Measurements from ENCODE around the gene TARP.

TARP gene

GRCh38 chr7:38273286-38273995 lies at the start of gene TARP:
TARP (minus strand) TSS chr7:38273636.
- no peak within 1 kb of the TSS for H3K27ac ChIP-seq (ENCODE audit: low read length)
- H3K4me3 ChIP-seq (ENCODE audit: low read length) = no peak within 1 kb of the TSS
- H4K20me1 ChIP-seq (ENCODE audit: insufficient read depth, low read length) = no peaks in the 10 kb centered on the region
- no peaks in the 10 kb centered on the region for H3K79me2 ChIP-seq (ENCODE audit: low read length)
- peaks cover 7% of the 10 kb centered on the region for H3K4me1 ChIP-seq (ENCODE audit: low read length)
- H3K27me3 ChIP-seq (ENCODE audit: low read depth, low read length) = 0 out of 2 replicates have a peak, but pooled peaks cover 1% of the 10 kb centered on the region
- no peak within 1 kb of the TSS for H2AFZ ChIP-seq (ENCODE audit: low read depth, low read length)
- H3K9ac ChIP-seq (ENCODE audit: low read length) = no peak within 1 kb of the TSS
- H3K4me2 ChIP-seq (ENCODE audit: low read length) = no peak within 1 kb of the TSS
- H3K36me3 ChIP-seq (replicated peaks; ENCODE audit: low read depth, low read length) = no peaks in the 10 kb centered on the region
- no peaks in the 10 kb centered on the region for H3K9me3 ChIP-seq (ENCODE audit: insufficient read depth, low read length)
- TF ChIP-seq EZH2phosphoT487 (IDR thresholded peaks at IDR 0.05; ENCODE audit: low read depth) (no peak), CTCF (IDR thresholded peaks at IDR 0.05; ENCODE audit: low read depth, low read length) (no peak)

GRCh38 chr7:38323156-38323555 lies 49.7 kb upstream of the TARP start:
- TF ChIP-seq CTCF (IDR thresholded peaks at IDR 0.05; ENCODE audit: low read depth, low read length) = no peak
- no peak for TF ChIP-seq EZH2phosphoT487 (IDR thresholded peaks at IDR 0.05; ENCODE audit: low read depth)
- H3K9ac ChIP-seq (ENCODE audit: low read length) = no peak overlapping the region
- no peak overlapping the region for H2AFZ ChIP-seq (ENCODE audit: low read depth, low read length)
- H4K20me1 ChIP-seq (ENCODE audit: insufficient read depth, low read length) = no peaks in the 10 kb centered on the region
- H3K27me3 ChIP-seq (ENCODE audit: low read depth, low read length) = peaks cover 4% of the 10 kb centered on the region; the same call in 1 of the 2 replicates
- H3K4me2 ChIP-seq (ENCODE audit: low read length) = no peak overlapping the region
- no peak overlapping the region for H3K4me3 ChIP-seq (ENCODE audit: low read length)
- H3K79me2 ChIP-seq (ENCODE audit: low read length) = no peaks in the 10 kb centered on the region
- H3K9me3 ChIP-seq (ENCODE audit: insufficient read depth, low read length) = no peaks in the 10 kb centered on the region
- no peaks in the 10 kb centered on the region for H3K4me1 ChIP-seq (ENCODE audit: low read length)
- H3K27ac ChIP-seq (ENCODE audit: low read length) = no peak overlapping the region
- H3K36me3 ChIP-seq (replicated peaks; ENCODE audit: low read depth, low read length) = no peaks in the 10 kb centered on the region

GRCh38 chr7:38322461-38322860 lies 49.0 kb upstream of the TARP start:
- Histone ChIP-seq H3K27ac (ENCODE audit: low read length) (no peak overlapping the region), H3K4me3 (ENCODE audit: low read length) (no peak overlapping the region), H3K79me2 (ENCODE audit: low read length) (no peaks in the 10 kb centered on the region), H3K27me3 (ENCODE audit: low read depth, low read length) (peaks cover 4% of the 10 kb centered on the region; the same call in 1 of the 2 replicates), H2AFZ (ENCODE audit: low read depth, low read length) (no peak overlapping the region), H4K20me1 (ENCODE audit: insufficient read depth, low read length) (no peaks in the 10 kb centered on the region), H3K36me3 (replicated peaks; ENCODE audit: low read depth, low read length) (no peaks in the 10 kb centered on the region), H3K9ac (ENCODE audit: low read length) (no peak overlapping the region), H3K4me2 (ENCODE audit: low read length) (no peak overlapping the region), H3K4me1 (ENCODE audit: low read length) (no peaks in the 10 kb centered on the region), H3K9me3 (ENCODE audit: insufficient read depth, low read length) (no peaks in the 10 kb centered on the region)
- TF ChIP-seq CTCF (IDR thresholded peaks at IDR 0.05; ENCODE audit: low read depth, low read length) = no peak
- no peak for TF ChIP-seq EZH2phosphoT487 (IDR thresholded peaks at IDR 0.05; ENCODE audit: low read depth)

- no peak overlapping the region for H3K9ac ChIP-seq (ENCODE audit: low read length)
- no peaks in the 10 kb centered on the region for H3K9me3 ChIP-seq (ENCODE audit: insufficient read depth, low read length)
- peaks cover 4% of the 10 kb centered on the region; the same call in 1 of the 2 replicates for H3K27me3 ChIP-seq (ENCODE audit: low read depth, low read length)
- no peaks in the 10 kb centered on the region for H3K36me3 ChIP-seq (replicated peaks; ENCODE audit: low read depth, low read length)
- no peak overlapping the region for H3K4me3 ChIP-seq (ENCODE audit: low read length)
- no peak overlapping the region for H3K27ac ChIP-seq (ENCODE audit: low read length)
- H2AFZ ChIP-seq (ENCODE audit: low read depth, low read length) = no peak overlapping the region
- TF ChIP-seq CTCF (IDR thresholded peaks at IDR 0.05; ENCODE audit: low read depth, low read length) = no peak
- no peak for TF ChIP-seq EZH2phosphoT487 (IDR thresholded peaks at IDR 0.05; ENCODE audit: low read depth)
- no peaks in the 10 kb centered on the region for H4K20me1 ChIP-seq (ENCODE audit: insufficient read depth, low read length)
- H3K4me1 ChIP-seq (ENCODE audit: low read length) = no peaks in the 10 kb centered on the region
- no peak overlapping the region for H3K4me2 ChIP-seq (ENCODE audit: low read length)
- no peaks in the 10 kb centered on the region for H3K79me2 ChIP-seq (ENCODE audit: low read length)
Observed at GRCh38 chr7:38321967-38322366, 48.5 kb upstream of the TARP start.

All from OCI-LY3 (cell line).